OCI-LY1 (cell line): ENCODE measurements around the gene KAT2B.

Experiments used
- H2AFZ ChIP-seq: fragments of 200-600 bp; sonication (generic), shearing (Covaris generic); 2 replicates; pipeline ENCODE4 v1.6.0; 2014; ENCODE audit warnings: antibody characterized with exemption, mild to moderate bottlenecking, low read length
- H3F3A ChIP-seq: fragments of 200-600 bp; sonication (generic), shearing (Covaris generic); 2 replicates; pipeline ENCODE4 v1.6.0; 2014; ENCODE audit warnings: mild to moderate bottlenecking, antibody characterized with exemption, low read length, moderate library complexity; ENCODE audit not compliant: insufficient read depth
- H3K27ac ChIP-seq: fragments of 200-600 bp; sonication (generic); 2 replicates; pipeline ENCODE4 v1.5.1; 2014; ENCODE audit warnings: low read length, mixed run types, mild to moderate bottlenecking, low read depth; ENCODE audit not compliant: poor library complexity, severe bottlenecking
- H3K27me3 ChIP-seq: fragments of 200-600 bp; sonication (generic); 2 replicates; pipeline ENCODE4 v1.6.0; 2014; ENCODE audit warnings: antibody characterized with exemption, mild to moderate bottlenecking, low read length, moderate library complexity; ENCODE audit not compliant: insufficient read depth
- H3K36me3 ChIP-seq: fragments of 200-600 bp; sonication (generic); 2 replicates; pipeline ENCODE4 v1.6.1; 2014; ENCODE audit warnings: mild to moderate bottlenecking, antibody characterized with exemption, low read length, moderate library complexity, mixed read lengths; ENCODE audit not compliant: insufficient read depth
- H3K4me1 ChIP-seq: fragments of 200-600 bp; sonication (generic); 2 replicates; pipeline ENCODE4 v1.5.1; 2014; ENCODE audit warnings: mild to moderate bottlenecking, low read length, moderate library complexity; ENCODE audit not compliant: insufficient read depth, severe bottlenecking
- H3K4me2 ChIP-seq: fragments of 200-600 bp; sonication (generic), shearing (Covaris generic); 2 replicates; pipeline ENCODE4 v1.6.1; 2014; ENCODE audit warnings: low read length
- H3K4me3 ChIP-seq: fragments of 200-600 bp; sonication (generic); 2 replicates; pipeline ENCODE4 v1.5.1; 2014; ENCODE audit warnings: low read length, low read depth, mild to moderate bottlenecking, mixed read lengths; ENCODE audit not compliant: poor library complexity, severe bottlenecking
- H3K79me2 ChIP-seq: fragments of 200-600 bp; shearing (Covaris generic); 2 replicates; pipeline ENCODE4 v1.6.1; 2016; ENCODE audit warnings: mixed run types, low read length, mixed read lengths; ENCODE audit not compliant: insufficient read depth
- H3K9ac ChIP-seq: fragments of 200-600 bp; sonication (generic), shearing (Covaris generic); 2 replicates; pipeline ENCODE4 v1.6.1; 2014; ENCODE audit warnings: mild to moderate bottlenecking, low read length, mixed read lengths
- H3K9me2 ChIP-seq: fragments of 200-600 bp; sonication (generic), shearing (Covaris generic); 2 replicates; pipeline ENCODE4 v1.6.1; 2014; ENCODE audit warnings: low read depth, mild to moderate bottlenecking, low read length, mixed read lengths
- H3K9me3 ChIP-seq: fragments of 200-600 bp; shearing (Covaris generic); 2 replicates; pipeline ENCODE4 v1.6.1; 2014; ENCODE audit warnings: low read length, mixed read lengths
- H4K20me1 ChIP-seq: fragments of 200-600 bp; sonication (generic), shearing (Covaris generic); 2 replicates; pipeline ENCODE4 v1.6.0; 2016; ENCODE audit warnings: mild to moderate bottlenecking, low read length; ENCODE audit not compliant: insufficient read depth
- EZH2 ChIP-seq: fragments of 200-600 bp; sonication (generic), shearing (Covaris generic); IDR thresholded peaks from 2 replicates; pipeline ENCODE4 v1.8.0; 2017; ENCODE audit warnings: borderline replicate concordance, mixed run types, mild to moderate bottlenecking, antibody characterized with exemption, low read length, moderate library complexity, mixed read lengths
- TF ChIP-seq, protein P1 (sequence below): fragments of 200-600 bp; sonication (generic), shearing (Covaris generic); IDR thresholded peaks from 2 replicates; pipeline ENCODE4 v1.5.1; 2017; ENCODE audit warnings: mild to moderate bottlenecking, antibody characterized with exemption, low read length, moderate library complexity, mixed read lengths

The KAT2B gene

DNA sequence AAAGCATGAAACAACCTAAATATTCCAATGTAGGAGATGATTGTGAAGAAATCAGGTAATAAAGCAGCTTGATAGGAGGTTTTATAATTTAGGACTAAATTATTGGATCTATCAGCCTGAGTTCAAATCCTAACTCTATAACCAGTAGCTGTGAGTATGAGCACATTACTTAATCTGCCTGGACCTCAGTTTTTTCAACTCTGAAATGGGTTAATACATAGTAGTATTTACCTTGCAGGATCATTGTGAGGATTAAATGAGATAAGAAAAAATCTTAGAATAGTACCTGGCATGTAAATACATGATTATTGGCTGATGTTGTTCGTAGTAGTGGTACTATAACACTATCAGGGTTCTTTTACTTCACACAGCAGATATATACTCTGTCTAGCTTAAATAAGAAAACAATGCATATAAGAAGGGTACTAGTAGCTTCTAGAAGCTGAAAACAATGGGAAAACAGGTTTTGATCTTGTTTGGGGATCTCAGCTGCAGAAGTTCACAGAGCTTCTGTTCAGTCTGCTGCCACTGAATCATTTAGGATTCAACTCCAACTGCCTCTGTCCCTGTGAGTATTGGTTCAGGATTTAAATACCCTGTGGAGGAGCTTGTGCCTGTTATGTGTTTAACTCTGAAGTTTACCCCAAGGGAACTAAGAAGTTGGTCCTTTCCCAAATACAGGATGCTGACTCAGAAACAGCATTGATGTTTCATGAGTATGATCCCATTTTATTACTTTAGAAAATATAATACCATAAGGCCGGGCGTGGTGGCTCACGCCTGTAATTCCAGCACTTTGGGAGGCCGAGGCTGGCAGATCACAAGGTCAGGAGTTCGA lies 34.2 kb downstream of the KAT2B start:
- H3K9me2 ChIP-seq: no peaks in the 10 kb centered on the region
- H3K79me2 ChIP-seq: no peaks in the 10 kb centered on the region
- H3K4me2 ChIP-seq: no peak overlapping the region
- no peaks in the 10 kb centered on the region for H3K9me3 ChIP-seq
- H3F3A ChIP-seq: no peaks in the 10 kb centered on the region
- no peak overlapping the region for H2AFZ ChIP-seq
- peaks cover 2% of the 10 kb centered on the region for H3K4me1 ChIP-seq
- no peak overlapping the region for H3K27ac ChIP-seq
- H3K9ac ChIP-seq: no peak overlapping the region
- no peaks in the 10 kb centered on the region; the same call in 1 of the 2 replicates for H3K36me3 ChIP-seq
- no peak for TF ChIP-seq EZH2
- TF ChIP-seq, protein P1, sequence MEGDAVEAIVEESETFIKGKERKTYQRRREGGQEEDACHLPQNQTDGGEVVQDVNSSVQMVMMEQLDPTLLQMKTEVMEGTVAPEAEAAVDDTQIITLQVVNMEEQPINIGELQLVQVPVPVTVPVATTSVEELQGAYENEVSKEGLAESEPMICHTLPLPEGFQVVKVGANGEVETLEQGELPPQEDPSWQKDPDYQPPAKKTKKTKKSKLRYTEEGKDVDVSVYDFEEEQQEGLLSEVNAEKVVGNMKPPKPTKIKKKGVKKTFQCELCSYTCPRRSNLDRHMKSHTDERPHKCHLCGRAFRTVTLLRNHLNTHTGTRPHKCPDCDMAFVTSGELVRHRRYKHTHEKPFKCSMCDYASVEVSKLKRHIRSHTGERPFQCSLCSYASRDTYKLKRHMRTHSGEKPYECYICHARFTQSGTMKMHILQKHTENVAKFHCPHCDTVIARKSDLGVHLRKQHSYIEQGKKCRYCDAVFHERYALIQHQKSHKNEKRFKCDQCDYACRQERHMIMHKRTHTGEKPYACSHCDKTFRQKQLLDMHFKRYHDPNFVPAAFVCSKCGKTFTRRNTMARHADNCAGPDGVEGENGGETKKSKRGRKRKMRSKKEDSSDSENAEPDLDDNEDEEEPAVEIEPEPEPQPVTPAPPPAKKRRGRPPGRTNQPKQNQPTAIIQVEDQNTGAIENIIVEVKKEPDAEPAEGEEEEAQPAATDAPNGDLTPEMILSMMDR: no peak
- H3K4me3 ChIP-seq: no peak overlapping the region
- H4K20me1 ChIP-seq: no peaks in the 10 kb centered on the region
- no peaks in the 10 kb centered on the region for H3K27me3 ChIP-seq

DNA sequence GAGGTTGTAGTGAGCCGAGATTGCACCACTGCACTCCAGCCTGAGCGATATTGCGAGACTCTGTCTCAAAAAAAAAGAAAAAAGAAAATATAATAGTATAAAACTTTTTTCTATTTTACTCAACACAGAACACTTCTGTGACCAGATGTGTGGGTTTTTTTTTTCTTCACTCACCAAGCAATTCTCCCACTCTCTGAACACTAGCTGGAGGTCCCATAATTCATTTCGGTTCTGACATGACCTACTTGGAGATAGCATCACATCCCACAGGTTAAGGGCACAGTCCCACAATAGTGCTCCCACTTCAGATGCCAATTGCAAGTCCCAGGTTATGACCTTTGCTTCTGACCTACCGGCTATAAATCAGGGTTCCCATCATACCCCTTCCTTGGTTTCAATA lies 35.0 kb downstream of the KAT2B start:
- Histone ChIP-seq H3K9me3 (no peaks in the 10 kb centered on the region), H3K4me1 (peaks cover 5% of the 10 kb centered on the region), H3K27ac (no peak overlapping the region), H3K4me2 (no peak overlapping the region), H3K79me2 (no peaks in the 10 kb centered on the region), H3K27me3 (no peaks in the 10 kb centered on the region), H3K4me3 (no peak overlapping the region), H3K9me2 (no peaks in the 10 kb centered on the region), H3F3A (no peaks in the 10 kb centered on the region), H3K36me3 (no peaks in the 10 kb centered on the region; the same call in 1 of the 2 replicates), H3K9ac (no peak overlapping the region), H2AFZ (no peak overlapping the region), H4K20me1 (no peaks in the 10 kb centered on the region)
- TF ChIP-seq, protein P1: no peak
- TF ChIP-seq EZH2: no peak

DNA sequence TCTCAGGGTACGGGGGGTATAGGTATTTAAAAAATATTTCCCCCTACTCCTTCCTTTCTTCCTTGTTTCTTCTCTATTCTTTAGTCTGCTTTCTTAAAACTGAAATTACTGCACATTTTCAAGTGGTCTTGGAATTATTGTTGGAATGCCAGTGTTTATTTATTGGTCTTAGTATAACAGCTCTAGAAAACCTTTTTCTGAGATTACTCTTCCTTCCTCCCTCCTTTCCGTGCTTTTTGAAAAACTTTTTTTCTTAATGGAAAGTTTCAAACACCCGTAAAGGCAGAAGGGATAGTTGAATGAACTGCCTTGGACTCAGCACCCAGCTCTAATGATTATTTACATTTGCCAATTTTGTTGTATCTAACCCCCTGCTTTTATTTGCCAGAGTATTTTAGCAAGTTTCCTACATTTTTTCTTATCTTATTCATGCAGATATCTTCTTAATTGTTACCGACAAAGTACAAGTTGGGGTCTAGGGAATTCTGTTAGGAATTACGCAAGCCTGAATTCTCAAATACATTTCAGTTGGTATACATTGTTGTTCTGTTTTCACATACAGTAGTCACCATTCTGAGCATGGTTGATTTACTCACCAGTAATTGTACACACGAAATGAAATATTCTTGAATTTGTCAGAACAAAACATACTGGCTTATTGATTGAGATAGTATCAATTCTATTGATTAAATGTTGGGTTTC lies 36.2 kb downstream of the KAT2B start:
- Histone ChIP-seq H3K9ac (no peak overlapping the region), H3F3A (no peaks in the 10 kb centered on the region), H3K9me2 (no peaks in the 10 kb centered on the region), H3K4me1 (peaks cover 18% of the 10 kb centered on the region), H3K27me3 (no peaks in the 10 kb centered on the region), H3K9me3 (no peaks in the 10 kb centered on the region), H2AFZ (no peak overlapping the region), H3K4me2 (no peak overlapping the region), H4K20me1 (no peaks in the 10 kb centered on the region), H3K79me2 (no peaks in the 10 kb centered on the region), H3K27ac (no peak overlapping the region), H3K36me3 (no peaks in the 10 kb centered on the region; the same call in 1 of the 2 replicates), H3K4me3 (no peak overlapping the region)
- TF ChIP-seq, protein P1: no peak
- TF ChIP-seq EZH2: no peak
